Non-pigmented ciliary epithelial cell (primary cell): ENCODE data around the gene TLR3.

ENCODE experiments used
- DNase-seq: peaks from one replicate; pipeline ENCODE4 v3.0.0-alpha.2; 2010; ENCODE audit warnings: low read depth

Gene TLR3

GRCh38 chr4:186105647-186106321 lies 36.8 kb downstream of the TLR3 start:
- DNase-seq: no peak

DNA sequence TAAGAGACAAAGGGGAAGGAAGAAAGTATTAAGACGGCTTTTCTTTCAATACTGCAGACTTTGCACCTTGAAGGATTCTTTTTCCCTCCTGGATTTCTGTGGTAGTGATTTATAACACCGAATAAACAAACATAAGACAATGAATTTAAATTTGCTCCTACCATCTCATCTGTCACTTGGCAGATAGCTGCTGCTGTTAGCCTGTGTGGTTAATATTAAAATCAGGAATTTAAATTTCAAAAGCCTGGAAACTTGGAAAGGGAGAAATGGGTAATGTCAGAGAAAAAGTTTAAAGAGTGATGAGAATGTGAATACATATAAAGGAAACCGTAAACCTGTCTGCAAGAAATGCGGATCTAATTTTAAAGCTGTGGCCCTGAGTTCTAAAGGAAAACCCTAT lies 39.0 kb downstream of the TLR3 start:
- no peak for DNase-seq

GRCh38 chr4:186108391-186108790 lies 39.4 kb downstream of the TLR3 start:
- DNase-seq: no peak

DNA sequence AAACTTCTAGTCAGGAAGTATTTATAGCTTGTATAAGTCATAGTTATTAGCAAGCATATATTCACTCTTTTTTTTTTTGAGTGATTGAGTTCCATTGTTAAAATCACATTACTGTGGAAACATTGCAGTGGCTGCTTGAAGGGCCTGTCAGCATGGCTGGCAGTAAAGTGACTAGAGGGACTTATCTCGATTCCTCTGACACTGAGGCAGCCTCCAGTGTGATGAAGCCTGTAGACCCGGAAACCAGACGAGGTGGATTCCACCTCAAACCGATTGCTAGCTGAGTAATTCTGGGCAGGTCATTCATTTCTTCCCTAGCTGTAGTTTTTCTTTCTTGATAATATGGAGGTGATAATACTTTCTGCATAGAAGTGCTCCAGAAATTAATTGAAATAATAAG lies 40.3 kb downstream of the TLR3 start:
- no peak for DNase-seq

DNA sequence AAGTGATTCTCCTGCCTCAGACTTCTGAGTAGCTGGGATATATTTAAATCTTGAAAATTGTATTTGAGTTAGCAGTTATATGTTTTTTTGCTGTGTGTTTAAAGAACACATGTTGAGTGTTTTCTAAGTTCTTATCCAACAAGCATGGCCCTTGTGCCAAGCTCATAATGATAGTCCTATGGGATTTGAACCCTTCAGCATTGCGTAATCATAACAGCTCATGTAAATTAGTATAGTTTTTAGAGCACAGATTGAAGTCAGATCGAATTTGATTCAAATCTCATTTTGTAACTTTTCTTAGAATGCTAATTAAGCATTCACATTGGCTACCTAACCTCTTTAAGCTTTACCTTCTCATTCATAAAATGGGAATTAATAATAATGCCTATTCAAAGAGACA lies 47.7 kb downstream of the TLR3 start:
- DNase-seq: no peak

GRCh38 chr4:186118582-186118981 lies 49.6 kb downstream of the TLR3 start:
- DNase-seq: no peak

DNA sequence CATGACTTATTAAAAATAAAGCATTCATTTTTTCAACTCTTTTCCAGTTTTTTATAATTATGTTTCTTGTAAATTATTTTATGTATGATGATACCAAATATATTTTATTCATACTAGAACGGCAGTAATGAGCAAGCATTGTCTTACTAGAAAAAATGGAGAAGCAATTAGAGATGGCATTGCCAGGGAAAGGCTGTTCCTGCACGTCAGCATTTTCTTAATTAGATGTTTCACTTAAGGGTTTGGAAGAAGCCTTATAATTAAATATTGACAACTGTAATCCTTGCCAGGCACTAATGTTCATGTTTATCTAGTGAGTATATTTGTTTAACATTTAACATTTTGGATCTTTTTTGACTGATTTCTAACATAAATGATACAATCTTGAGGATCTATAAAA lies 52.1 kb downstream of the TLR3 start:
- no peak for DNase-seq

DNA sequence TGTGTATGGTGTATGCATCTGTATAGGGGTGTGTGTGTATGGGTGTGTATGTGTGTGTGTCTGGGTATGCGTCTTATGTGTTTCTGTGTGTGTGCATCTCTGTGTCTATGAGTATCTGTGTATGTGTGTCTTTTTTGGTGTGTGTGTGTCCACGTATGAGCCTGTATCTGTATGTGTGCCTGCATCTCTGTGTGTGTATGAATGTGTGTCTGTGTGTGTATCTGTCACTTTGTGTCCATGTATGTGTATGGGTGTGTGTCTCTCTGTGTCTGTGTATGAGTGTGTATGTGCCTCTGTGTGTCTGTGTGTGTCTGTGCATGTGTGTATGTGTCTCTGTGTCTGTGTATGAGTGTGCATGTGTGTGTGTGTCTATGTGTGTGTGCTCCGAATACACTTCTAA lies 59.9 kb downstream of the TLR3 start:
- no peak for DNase-seq

- DNase-seq: no peak
These were observed 63.0 kb downstream of the TLR3 start for GRCh38 chr4:186131935-186132334.

GRCh38 chr4:186132577-186133242 lies 63.8 kb downstream of the TLR3 start:
- no peak for DNase-seq

- DNase-seq: no peak
These were observed 65.3 kb downstream of the TLR3 start for GRCh38 chr4:186134257-186134656.

DNA sequence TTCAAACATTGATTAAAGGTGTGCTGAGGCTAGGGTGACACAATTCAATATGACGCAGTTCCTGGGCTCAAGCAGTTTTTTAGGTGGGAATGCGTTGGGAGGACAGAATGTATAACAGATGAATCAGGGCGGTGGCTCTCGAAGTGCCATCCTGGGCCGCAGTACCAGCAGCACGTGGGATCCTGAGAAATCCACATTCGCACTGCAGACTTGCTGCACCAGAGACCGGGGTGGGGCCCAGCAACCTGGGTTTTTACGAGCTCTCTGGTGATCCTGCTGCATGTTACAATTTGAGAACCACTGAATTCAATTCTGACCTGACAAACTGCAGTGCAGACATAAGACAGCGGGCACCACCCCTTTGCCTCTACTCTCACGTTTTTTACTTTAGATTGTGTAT lies 65.9 kb downstream of the TLR3 start:
- no peak for DNase-seq

DNA sequence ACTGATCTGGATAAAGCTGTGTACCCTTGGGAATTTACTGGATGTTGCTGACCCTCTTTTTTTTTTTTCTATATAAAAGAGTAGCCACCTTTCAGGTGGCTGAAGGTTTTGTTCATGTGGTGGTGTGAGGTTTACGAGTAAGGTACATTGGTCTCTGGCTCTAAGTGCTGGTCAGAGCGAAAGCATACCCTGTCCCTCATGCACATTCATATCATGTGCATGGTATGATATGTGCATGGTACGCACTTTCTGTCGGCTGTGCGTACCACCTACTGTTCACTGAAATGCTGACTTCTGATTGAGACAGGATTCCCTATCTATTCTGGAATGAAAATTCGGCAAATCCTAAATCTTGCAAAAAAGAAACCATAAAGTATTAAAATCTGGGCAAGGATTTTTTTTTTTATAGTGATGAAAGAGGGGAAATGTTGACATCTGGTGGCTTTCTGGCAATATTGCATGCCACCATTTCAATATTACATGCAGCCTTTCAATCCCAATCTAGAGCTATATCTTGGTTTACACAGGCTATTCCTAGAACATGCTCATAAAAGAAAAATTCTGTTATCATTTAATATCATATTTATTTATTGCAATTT lies 68.3 kb downstream of the TLR3 start:
- DNase-seq: no peak
